Upper lobe of right lung (tissue), 1 donor: Measurements from ENCODE around the gene THSD4. TPM values are rescaled to one million over a fixed set of nuclear protein-coding genes. Genes with fewer than 3 reads are reported as not detected.
A peak's percentile ranks its signal among the peaks of the same experiment; 100 is the strongest.

ENCODE experiments used
- ATAC-seq: fragments of 200-7000 bp; cut with Tn5 transposase; one replicate; pipeline ENCODE4 v1.9.1; 2020; ENCODE audit warnings: mild to moderate bottlenecking, moderate library complexity
- DNase-seq: peaks from one replicate; pipeline ENCODE4 v3.0.0-alpha.2; 2020
- H3K27ac ChIP-seq: fragments of 200-600 bp; one replicate; pipeline ENCODE4 v1.8.0; 2022
- H3K27me3 ChIP-seq: fragments of 200-600 bp; one replicate; pipeline ENCODE4 v1.8.0; 2022; ENCODE audit warnings: mild to moderate bottlenecking
- H3K36me3 ChIP-seq: fragments of 200-600 bp; one replicate; pipeline ENCODE4 v1.8.0; 2022
- H3K4me1 ChIP-seq: fragments of 200-600 bp; one replicate; pipeline ENCODE4 v1.8.0; 2022
- H3K4me3 ChIP-seq: fragments of 200-600 bp; one replicate; pipeline ENCODE4 v1.8.0; 2022; ENCODE audit warnings: mild to moderate bottlenecking
- H3K9me3 ChIP-seq: fragments of 200-600 bp; one replicate; pipeline ENCODE4 v1.8.0; 2022
- intact Hi-C: fragments of 100-400 bp; cut with DNase I; formaldehyde crosslinking; loops from one replicate; pipeline ENCODE4 v1.11.0; 2022
- total RNA-seq: library from RNA; stranded (reverse); fragmentation: NEBNext Ultra II Directional; extraction: Animal tissue kit (Norgen Biotek cat#: 25700); gene quantifications from one replicate; pipeline ENCODE4 v1.2.1, GENCODE V29; 2021
- TF ChIP-seq, protein P1 (sequence below): fragments of 200-600 bp; IDR thresholded peaks from one replicate; pipeline ENCODE4 v1.8.0; 2022; ENCODE audit warnings: antibody characterized with exemption
- donor health status: DM: no; HTN: yes; CAD: no; lungs with severe emphysema.

The THSD4 gene
- total RNA-seq, 1 donor from 2014 or later = 25.6 TPM

- intact Hi-C loops = no loop called here
- TF ChIP-seq, protein P1, sequence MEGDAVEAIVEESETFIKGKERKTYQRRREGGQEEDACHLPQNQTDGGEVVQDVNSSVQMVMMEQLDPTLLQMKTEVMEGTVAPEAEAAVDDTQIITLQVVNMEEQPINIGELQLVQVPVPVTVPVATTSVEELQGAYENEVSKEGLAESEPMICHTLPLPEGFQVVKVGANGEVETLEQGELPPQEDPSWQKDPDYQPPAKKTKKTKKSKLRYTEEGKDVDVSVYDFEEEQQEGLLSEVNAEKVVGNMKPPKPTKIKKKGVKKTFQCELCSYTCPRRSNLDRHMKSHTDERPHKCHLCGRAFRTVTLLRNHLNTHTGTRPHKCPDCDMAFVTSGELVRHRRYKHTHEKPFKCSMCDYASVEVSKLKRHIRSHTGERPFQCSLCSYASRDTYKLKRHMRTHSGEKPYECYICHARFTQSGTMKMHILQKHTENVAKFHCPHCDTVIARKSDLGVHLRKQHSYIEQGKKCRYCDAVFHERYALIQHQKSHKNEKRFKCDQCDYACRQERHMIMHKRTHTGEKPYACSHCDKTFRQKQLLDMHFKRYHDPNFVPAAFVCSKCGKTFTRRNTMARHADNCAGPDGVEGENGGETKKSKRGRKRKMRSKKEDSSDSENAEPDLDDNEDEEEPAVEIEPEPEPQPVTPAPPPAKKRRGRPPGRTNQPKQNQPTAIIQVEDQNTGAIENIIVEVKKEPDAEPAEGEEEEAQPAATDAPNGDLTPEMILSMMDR = no peak
- Histone ChIP-seq H3K9me3 (no peaks in the 10 kb centered on the region), H3K27ac (no peak overlapping the region), H3K4me1 (peaks cover 7% of the 10 kb centered on the region), H3K27me3 (no peaks in the 10 kb centered on the region), H3K4me3 (no peak overlapping the region), H3K36me3 (no peaks in the 10 kb centered on the region)
- DNase-seq = no peak
- ATAC-seq = no peak
These were observed 667.3 kb downstream of the THSD4 start for GRCh38 chr15:71782422-71783165.

DNA sequence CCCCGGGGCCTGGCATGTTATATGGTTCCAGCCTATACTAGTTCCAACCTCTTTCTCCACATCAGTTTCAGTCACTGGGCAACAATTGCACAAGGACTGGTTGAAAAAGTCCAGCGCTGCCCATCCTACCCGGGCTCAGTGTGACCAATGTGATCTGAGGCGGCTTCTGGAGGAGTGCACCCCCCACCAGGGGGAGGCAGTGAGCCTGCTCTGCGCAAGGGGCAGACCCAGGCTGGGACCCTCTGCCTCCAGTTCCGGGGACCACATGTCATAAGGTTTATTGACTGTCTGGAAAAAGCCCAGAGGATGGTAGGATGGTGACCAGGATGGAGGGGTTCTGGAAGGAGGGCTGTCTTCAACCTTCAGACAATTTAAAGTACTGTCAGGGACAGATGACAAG is 669.4 kb downstream of the THSD4 start:
- peak; percentile 30 for ATAC-seq
- no peaks in the 10 kb centered on the region for H3K36me3 ChIP-seq
- H3K4me1 ChIP-seq = peaks cover 7% of the 10 kb centered on the region
- TF ChIP-seq, protein P1 = peak; percentile 26
- H3K27ac ChIP-seq = no peak overlapping the region
- no peaks in the 10 kb centered on the region for H3K9me3 ChIP-seq
- intact Hi-C loops = no loop called here
- no peaks in the 10 kb centered on the region for H3K27me3 ChIP-seq
- no peak overlapping the region for H3K4me3 ChIP-seq
- DNase-seq = no peak

DNA sequence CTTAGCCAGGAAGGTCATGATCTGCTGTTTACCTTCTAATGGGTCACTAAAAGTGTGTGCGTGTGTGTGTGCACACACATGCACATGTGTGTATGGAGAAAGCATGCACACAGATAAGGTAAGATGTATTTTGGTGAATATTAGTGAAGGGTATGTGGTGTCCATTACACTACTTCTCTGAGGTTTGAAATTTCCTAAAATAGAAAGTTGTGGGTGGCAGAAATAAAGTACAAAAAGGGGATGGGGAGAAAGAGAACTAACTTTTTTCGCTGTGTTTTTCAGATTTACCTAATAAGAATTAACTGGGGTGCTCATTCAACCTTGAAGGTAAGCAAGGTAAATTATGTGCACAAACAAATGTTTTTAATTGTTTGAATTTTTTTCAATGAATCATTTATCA is 670.7 kb downstream of the THSD4 start:
- DNase-seq (no peak), ATAC-seq (no peak)
- Histone ChIP-seq H3K27ac (no peak overlapping the region), H3K36me3 (no peaks in the 10 kb centered on the region), H3K9me3 (no peaks in the 10 kb centered on the region), H3K27me3 (no peaks in the 10 kb centered on the region), H3K4me3 (no peak overlapping the region), H3K4me1 (no peaks in the 10 kb centered on the region)
- TF ChIP-seq, protein P1 = no peak
- intact Hi-C loops = no loop called here

DNA sequence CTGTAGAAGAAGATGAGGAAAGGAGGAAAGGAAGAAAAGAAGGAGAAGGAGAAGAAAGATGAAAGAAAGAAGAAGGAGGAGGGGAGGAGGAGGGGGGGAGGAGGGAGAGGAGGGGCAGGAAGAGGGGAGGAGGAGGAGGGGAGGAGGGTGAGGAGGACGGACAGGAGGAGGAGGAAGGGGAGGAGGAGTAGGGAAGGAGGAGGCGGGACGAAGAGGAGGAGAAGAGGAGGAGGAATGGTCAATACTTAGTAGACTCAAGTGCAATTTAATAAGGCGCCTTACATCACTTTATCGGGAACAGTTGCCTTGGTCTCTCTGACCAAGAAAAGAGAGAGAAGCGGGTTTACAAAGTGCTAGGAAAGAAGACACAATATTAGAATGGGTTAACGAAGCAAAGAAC is 671.4 kb downstream of the THSD4 start:
- H3K36me3 ChIP-seq = no peaks in the 10 kb centered on the region
- H3K27ac ChIP-seq = no peak overlapping the region
- intact Hi-C loops = no loop called here
- ATAC-seq (no peak), DNase-seq (no peak)
- TF ChIP-seq, protein P1 = no peak
- H3K4me1 ChIP-seq = no peaks in the 10 kb centered on the region
- no peaks in the 10 kb centered on the region for H3K27me3 ChIP-seq
- no peak overlapping the region for H3K4me3 ChIP-seq
- H3K9me3 ChIP-seq = no peaks in the 10 kb centered on the region

GRCh38 chr15:71788646-71789579 is 673.6 kb downstream of the THSD4 start:
- TF ChIP-seq, protein P1 = no peak
- intact Hi-C loops = no loop called here
- ATAC-seq = no peak
- Histone ChIP-seq H3K4me3 (no peak overlapping the region), H3K27me3 (no peaks in the 10 kb centered on the region), H3K36me3 (no peaks in the 10 kb centered on the region), H3K4me1 (no peaks in the 10 kb centered on the region), H3K9me3 (no peaks in the 10 kb centered on the region), H3K27ac (no peak overlapping the region)
- peak; percentile 34 for DNase-seq
